K562 (cell line): ENCODE measurements around the gene HPCAL1. TPM values are rescaled to one million over a fixed set of nuclear protein-coding genes. Genes with fewer than 3 reads are reported as not detected.

Source experiments
- ARID4B ChIP-seq: sonication (generic); formaldehyde crosslinking; IDR thresholded peaks from 2 replicates; pipeline ENCODE4 v1.8.0; 2022; ENCODE audit warnings: mild to moderate bottlenecking, missing genetic modification reagents
- HCFC1 ChIP-seq: IDR thresholded peaks from 2 replicates; pipeline ENCODE4 v1.6.1; 2012; ENCODE audit warnings: low read depth, low read length, improper control_type of control experiment
- HDAC1 ChIP-seq, 2 experiments: fragments of 450-650 bp; IDR thresholded peaks; 2 replicates each; pipeline ENCODE4 v1.6.1; 2016 to 2017; ENCODE audit warnings: inconsistent platforms in 1 of 2, mild to moderate bottlenecking in 1 of 2, moderate library complexity in 1 of 2
- HLTF ChIP-seq: fragments of 450-650 bp; IDR thresholded peaks from 2 replicates; pipeline ENCODE4 v1.6.1; 2016
- KDM2B ChIP-seq: fragments of 250-450 bp; sonication (Bioruptor Pico); IDR thresholded peaks from 2 replicates; pipeline ENCODE4 v1.8.0; 2021; ENCODE audit warnings: mild to moderate bottlenecking, moderate library complexity
- PKNOX1 ChIP-seq: fragments of 450-650 bp; IDR thresholded peaks from 2 replicates; pipeline ENCODE4 v1.6.1; 2016
- UBTF ChIP-seq, 2 experiments: IDR thresholded peaks; 2 replicates each; pipeline ENCODE4 v1.6.1; 2012; ENCODE audit warnings: improper control_type of control experiment in 2 of 2, low read depth in 2 of 2, low read length in 2 of 2, borderline replicate concordance in 1 of 2
- ZFX ChIP-seq: sonication (generic); formaldehyde crosslinking; IDR thresholded peaks from 2 replicates; pipeline ENCODE4 v1.8.0; 2022; ENCODE audit warnings: mild to moderate bottlenecking, missing genetic modification reagents, moderate library complexity
- ZKSCAN8 ChIP-seq: fragments of 200-800 bp; sonication (Bioruptor generic); IDR thresholded peaks from 2 replicates; pipeline ENCODE4 v1.6.1; 2016; ENCODE audit warnings: missing genetic modification characterization, missing compliant biosample characterization
- polyA plus RNA-seq, 8 experiments: library from polyadenylated mRNA; depleted of rRNA in 4 of 8; stranded (reverse) in 5 of 8; unstranded in 3 of 8; fragments of >200 nt; fragmentation: Nextera tagmentation in 2 of 8; fragmentation: Illumina TruSeq in 1 of 8; extraction: Ambion mirVana in 2 of 8; extraction: Trizol in 1 of 8; gene quantifications; 2 replicates each; pipeline versions ENCODE4 v1.2.1 to v1.2.3, GENCODE V29; 2011 to 2014; ENCODE audit warnings: inconsistent platforms in 1 of 8, missing spikeins in 1 of 8
- total RNA-seq, 7 experiments: library from RNA; depleted of rRNA in 6 of 7; stranded (reverse); fragments of >200 nt in 6 of 7; fragmentation: Illumina TruSeq in 2 of 7; extraction: Trizol in 2 of 7; gene quantifications; 2 replicates each; pipeline versions ENCODE4 v1.2.1 to v1.2.3, GENCODE V29; 2011 to 2021; ENCODE audit warnings: low replicate concordance in 1 of 7

The HPCAL1 gene
- total and polyA plus RNA-seq, 9 of the 15 experiments (the other 6 are each of a cell fraction or from before 2014, with no cell fraction given), result 2.7 to 65.5 (median 23.9) TPM

GRCh38 chr2:10307561-10308156 lies 5.0 kb downstream of the HPCAL1 start (continued):
- TF ChIP-seq PKNOX1, result peak; percentile 37; the same call in 1 of the 2 replicates
- TF ChIP-seq HLTF, result no peak
- peak in 1 of 2 experiments; percentile 76; a peak in 1 of 4 replicates for TF ChIP-seq HDAC1 (IDR thresholded peaks at IDR 0.05)
- 0 out of 4 replicates have a peak, but pooled peaks of 1 of the 2 experiments have one; percentile 56 for TF ChIP-seq UBTF (IDR thresholded peaks at IDR 0.05; ENCODE audit: borderline replicate concordance in 1 of 2, low read depth in 2 of 2, low read length in 2 of 2)
- 0 out of 2 replicates have a peak, but pooled peaks have one; percentile 36 for TF ChIP-seq ZKSCAN8 (CRISPR knock-in tag)
- TF ChIP-seq ZFX (CRISPR knock-in tag), result no peak
- TF ChIP-seq HCFC1, result 0 out of 2 replicates have a peak, but pooled peaks have one; percentile 35
- TF ChIP-seq ARID4B (CRISPR knock-in tag), result no peak
- no peak for TF ChIP-seq KDM2B
